Pancreas (tissue), 10 donors: ENCODE measurements around the gene ACIN1. TPM values are rescaled to one million over a fixed set of nuclear protein-coding genes. Genes with fewer than 3 reads are reported as not detected.

ENCODE experiments used
- ATAC-seq, 4 donors: fragments of 200-7000 bp; cut with Tn5 transposase; one replicate each; pipeline versions ENCODE4 v1.8.0 to v1.9.1; 2020; ENCODE audit warnings: mild to moderate bottlenecking in 4 of 4, moderate library complexity in 4 of 4
- DNase-seq, 6 donors: peaks; one replicate each; pipeline ENCODE4 v3.0.0-alpha.2; 2020
- FAIRE-seq: peaks from 2 replicates; lab custom pipeline; 2012; peaks lifted over from hg19 to GRCh38; lab: Jason Lieb, UNC
- H3K27ac ChIP-seq, 4 donors: fragments of 200-600 bp; sonication (generic); 1 replicate in 3 of 4; 2 replicates in 1 of 4; pipeline versions ENCODE4 v1.5.0 to v1.8.0; 2020
- H3K27me3 ChIP-seq, 4 donors: fragments of 200-600 bp; one replicate each; pipeline ENCODE4 v1.8.0; 2021
- H3K36me3 ChIP-seq, 3 donors: fragments of 200-600 bp; sonication (generic) in 1 of 3; one replicate each; pipeline versions ENCODE4 v1.5.0 to v1.8.0; 2020 to 2021
- H3K4me1 ChIP-seq, 3 donors: fragments of 200-600 bp; one replicate each; pipeline ENCODE4 v1.8.0; 2021
- H3K4me3 ChIP-seq, 4 donors: fragments of 200-600 bp; sonication (generic) in 2 of 4; one replicate each; pipeline versions ENCODE4 v1.5.0 to v1.8.0; 2020 to 2021
- H3K9me3 ChIP-seq, 4 donors: fragments of 200-600 bp; one replicate each; pipeline ENCODE4 v1.8.0; 2021
- CTCF ChIP-seq, 4 donors: fragments of 200-600 bp; sonication (generic) in 3 of 4; IDR thresholded peaks; one replicate each; pipeline versions ENCODE4 v1.5.0 to v1.8.0; 2021; ENCODE audit warnings: antibody characterized with exemption in 4 of 4
- whole genome bisulfite sequencing, 2 donors: extraction: QIAGEN DNeasy Blood & Tissue Kit; methylation state at CpG; one replicate each; pipeline ENCODE4 v1.1.7; 2013; 5-methylcytosine and 5-hydroxymethylcytosine counted together
- intact Hi-C, 3 donors: fragments of 100-400 bp; cut with DNase I; formaldehyde crosslinking; loops; one replicate each; pipeline versions ENCODE4 v1.11.1 to v1.14.2; 2022
- polyA plus RNA-seq, 2 donors: library from polyadenylated mRNA; stranded (reverse); fragments of 200-250 nt; gene quantifications; one replicate each; pipeline ENCODE4 v1.2.3, GENCODE V29; 2013
- total RNA-seq, 6 donors: library from RNA; stranded (reverse); fragmentation: NEBNext Ultra II Directional in 4 of 6; extraction: Animal tissue kit (Norgen Biotek cat#: 25700) in 4 of 6; gene quantifications; one replicate each; pipeline versions ENCODE4 v1.2.1 to v1.2.4, GENCODE V29; 2021 to 2023
- donor health status: healthy with polysubstance abuse.
- donor health status: DM: no; HTN: no; CAD: no; lungs with moderate emphysema.
- donor health status: DM: no; HTN: no; CAD: no.
- donor health status: control.
- donor health status: control.
- donor health status: Bipolar disorder and iron deficiency.
- donor health status: DM: yes; HTN: yes; CAD: no.
- donor health status: DM: no; HTN: no; CAD: no.
- donor health status: DM: no; HTN: no; CAD: no.
- donor health status: DM: yes; HTN: yes; CAD: no.

ACIN1 gene
- total and polyA plus RNA-seq, 8 donors: 43.1 to 152 (median 62.4) TPM

- Histone ChIP-seq H3K4me3 (no peak overlapping the region), H3K9me3 (no peaks in the 10 kb centered on the region), H3K36me3 (peaks cover 5 to 71% (median 43%) of the 10 kb centered on the region in 3 donors), H3K27ac (peak overlapping the region in 2 of 4 donors; percentile 16 to 19), H3K4me1 (peaks cover 0 to 2% (median 2%) of the 10 kb centered on the region in 3 donors), H3K27me3 (no peaks in the 10 kb centered on the region)
- ATAC-seq: peak in 1 of 4 donors; percentile 7
- no peak for FAIRE-seq
- intact Hi-C loops: no loop called here
- DNase-seq: no peak
- 79 to 81% methylated on average over 5 of the region's 5 CpGs for WGBS, 2 donors
- no peak for TF ChIP-seq CTCF (IDR thresholded peaks at IDR 0.05)
These were observed 17.0 kb downstream of the ACIN1 start for GRCh38 chr14:23077962-23078361.

GRCh38 chr14:23076785-23077408 is 18.0 kb downstream of the ACIN1 start:
- ATAC-seq (peak; percentile 24 to 60 (median 50)), DNase-seq (no peak), FAIRE-seq (no peak)
- Histone ChIP-seq H3K4me3 (no peak overlapping the region), H3K36me3 (peaks cover 5 to 75% (median 39%) of the 10 kb centered on the region in 3 donors), H3K27ac (no peak overlapping the region), H3K9me3 (no peaks in the 10 kb centered on the region), H3K27me3 (no peaks in the 10 kb centered on the region), H3K4me1 (peaks cover 8 to 13% (median 12%) of the 10 kb centered on the region in 3 donors)
- intact Hi-C loops: no loop called here
- WGBS, 2 donors: 63 to 70% methylated on average over 5 of the region's 5 CpGs
- peak; percentile 35 to 53 (median 49) for TF ChIP-seq CTCF (IDR thresholded peaks at IDR 0.05)

GRCh38 chr14:23074906-23075305 is 20.0 kb downstream of the ACIN1 start:
- Histone ChIP-seq H3K27me3 (no peaks in the 10 kb centered on the region), H3K4me3 (no peak overlapping the region), H3K9me3 (no peaks in the 10 kb centered on the region), H3K36me3 (peaks cover 3 to 55% (median 24%) of the 10 kb centered on the region in 3 donors), H3K27ac (no peak overlapping the region), H3K4me1 (peaks cover 16 to 19% (median 18%) of the 10 kb centered on the region in 3 donors)
- ATAC-seq (no peak), FAIRE-seq (no peak), DNase-seq (no peak)
- intact Hi-C loops: no loop called here
- TF ChIP-seq CTCF (IDR thresholded peaks at IDR 0.05): no peak
- 91 to 97% methylated on average over 1 of the region's 1 CpG for WGBS, 2 donors

- FAIRE-seq: no peak
- H3K36me3 ChIP-seq: peaks cover under 1 to 41% (median 11%) of the 10 kb centered on the region in 3 donors
These were observed 22.9 kb downstream of the ACIN1 start for GRCh38 chr14:23071921-23072539.

More at GRCh38 chr14:23071921-23072539, 22.9 kb downstream of the ACIN1 start:
- WGBS, 2 donors: 26 to 27% methylated on average over 5 of the region's 5 CpGs
- Histone ChIP-seq H3K9me3 (no peaks in the 10 kb centered on the region), H3K27ac (peak overlapping the region in 3 of 4 donors; percentile 35 to 75 (median 69)), H3K27me3 (no peaks in the 10 kb centered on the region), H3K4me1 (peaks cover 16 to 23% (median 19%) of the 10 kb centered on the region in 3 donors), H3K4me3 (peak overlapping the region in 1 of 4 donors; percentile 63)
- DNase-seq (peak in 1 of 6 donors; percentile 8), ATAC-seq (peak; percentile 1 to 23 (median 13))
- intact Hi-C loops: no loop called here
- TF ChIP-seq CTCF (IDR thresholded peaks at IDR 0.05): no peak
